GM10248 (cell line): Measurements from ENCODE around the gene FUT7.

Experiments
- CTCF ChIA-PET: fragments of 300-600 bp; sonication (Branson Sonifier 250); formaldehyde crosslinking; extraction: SDS; loops from one replicate; lab custom pipeline; 2021; ENCODE audit warnings: antibody characterized with exemption; lab: Yijun Ruan, JAX
- POLR2A ChIA-PET: fragments of 350-650 bp; sonication (Branson Sonifier 250); formaldehyde crosslinking; extraction: SDS; loops from one replicate; lab custom pipeline; 2020; ENCODE audit warnings: antibody characterized with exemption; lab: Yijun Ruan, JAX
- DNase-seq: peaks from one replicate; pipeline ENCODE4 v3.0.0; 2012; ENCODE audit errors: extremely low spot score
- CTCF ChIP-seq: IDR thresholded peaks from 2 replicates; pipeline ENCODE4 v1.5.1; 2012; ENCODE audit warnings: mild to moderate bottlenecking, low read depth; ENCODE audit errors: extremely low read depth, missing control alignments, control extremely low read depth

The FUT7 gene

GRCh38 chr9:137054932-137055384 is 23.1 kb upstream of the FUT7 start:
- no peak for TF ChIP-seq CTCF
- POLR2A ChIA-PET, result no interaction called here
- DNase-seq, result no peak
- CTCF ChIA-PET, result interaction anchor here (1.1 to 7.2 kb wide), 6 partner anchors 8 to 26 kb away, joined by 3 to 55 read pairs (median 14); partner anchors contain the start of genes NPDC1 and SAPCD2

- ChIA-PET POLR2A (no interaction called here), CTCF (interaction anchor here (1.9 to 7.2 kb wide), 3 partner anchors 10 to 20 kb away, joined by 13 to 55 read pairs (median 18); partner anchors contain the start of gene SAPCD2)
- peak; percentile 75 for DNase-seq
- TF ChIP-seq CTCF, result no peak
Measured at GRCh38 chr9:137053944-137054931, 22.4 kb upstream of the FUT7 start, which contains the start of gene ENTPD2. Gene ENTPD2, minus strand, starts transcription at chr9:137054061. Its CDS starts 64 bp downstream, at chr9:137053997.

- no peak for DNase-seq
- POLR2A ChIA-PET, result no interaction called here
- CTCF ChIA-PET, result interaction anchor here (1.1 to 1.5 kb wide), 6 partner anchors 11 to 260 kb away, joined by 3 to 12 read pairs (median 11); no protein-coding TSS in a partner anchor
- no peak for TF ChIP-seq CTCF
Measured at GRCh38 chr9:137052998-137053943, 21.4 kb upstream of the FUT7 start.

- ChIA-PET CTCF (interaction anchor here (0.6 to 1.5 kb wide), 7 partner anchors 8 to 259 kb away, joined by 3 to 12 read pairs (median 11); no protein-coding TSS in a partner anchor), POLR2A (no interaction called here)
- DNase-seq, result no peak
- TF ChIP-seq CTCF, result no peak
Measured at GRCh38 chr9:137052293-137052692, 20.4 kb upstream of the FUT7 start.

GRCh38 chr9:137051145-137051724 is 19.3 kb upstream of the FUT7 start:
- no peak for TF ChIP-seq CTCF
- ChIA-PET CTCF (interaction anchor here (5.7 to 6.1 kb wide), 2 partner anchors 15 to 17 kb away, joined by 68 to 115 read pairs; partner anchors contain the start of gene SAPCD2), POLR2A (no interaction called here)
- no peak for DNase-seq
